DOHH2 (cell line): ENCODE data around the gene MYL12B.

Experiments used
- CTCF ChIP-seq: fragments of 200-600 bp; sonication (generic); IDR thresholded peaks from one replicate; pipeline ENCODE4 v1.5.1; 2014; ENCODE audit warnings: antibody characterized with exemption, mild to moderate bottlenecking, low read depth, low read length; ENCODE audit not compliant: poor library complexity, severe bottlenecking
- EZH2phosphoT487 ChIP-seq: fragments of 200-600 bp; sonication (generic); IDR thresholded peaks from 2 replicates; pipeline ENCODE4 v1.6.1; 2017; ENCODE audit warnings: borderline replicate concordance, mild to moderate bottlenecking, antibody characterized with exemption, low read length, moderate library complexity, mixed read lengths

- TF ChIP-seq EZH2phosphoT487 (no peak), CTCF (no peak)
These were observed 43.1 kb upstream of the MYL12B start for GRCh38 chr18:3218819-3219218.
